Adrenal gland (tissue), 5 donors: ENCODE data around the gene ZDHHC7.

Source experiments
- POLR2A ChIP-seq, 2 donors: fragments of 450-650 bp; IDR thresholded peaks; one replicate each; pipeline ENCODE4 v1.6.1; 2017; ENCODE audit warnings: antibody characterized with exemption in 2 of 2, mild to moderate bottlenecking in 2 of 2, moderate library complexity in 1 of 2
- TF ChIP-seq, protein P1 (sequence below), 6 experiments: fragments of 450-650 bp in 4 of 6; fragments of 200-600 bp in 2 of 6; sonication (generic) in 1 of 6; IDR thresholded peaks; 1 replicate in 5 of 6; 2 replicates in 1 of 6; pipeline versions ENCODE4 v1.5.1 to v1.8.0; 2016 to 2021; ENCODE audit warnings: antibody characterized with exemption in 6 of 6, mild to moderate bottlenecking in 2 of 6, moderate library complexity in 1 of 6
- donor health status: DM: no; HTN: no; CAD: no.

DNA sequence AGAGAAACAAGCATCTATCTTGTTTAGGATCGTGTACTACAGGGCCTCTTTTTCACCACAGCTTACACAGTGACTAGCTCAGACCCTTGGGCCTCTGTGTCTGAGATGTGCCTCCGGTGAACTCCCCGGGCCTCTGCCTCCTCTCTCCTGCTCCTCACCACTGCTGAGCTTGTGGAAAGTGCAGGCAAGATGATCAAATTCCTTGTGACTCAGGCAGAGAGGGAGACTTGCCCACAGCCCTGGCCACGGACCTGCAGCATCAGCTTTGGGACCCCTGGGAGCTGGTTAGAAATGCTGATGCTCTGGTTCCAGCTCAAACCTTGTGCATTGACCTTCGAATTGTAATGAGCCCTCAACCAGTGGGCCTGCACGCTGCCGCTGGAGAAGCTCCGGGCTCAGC, 79.8 kb downstream of the ZDHHC7 start:
- TF ChIP-seq POLR2A (IDR thresholded peaks at IDR 0.05): no peak
- TF ChIP-seq, protein P1, sequence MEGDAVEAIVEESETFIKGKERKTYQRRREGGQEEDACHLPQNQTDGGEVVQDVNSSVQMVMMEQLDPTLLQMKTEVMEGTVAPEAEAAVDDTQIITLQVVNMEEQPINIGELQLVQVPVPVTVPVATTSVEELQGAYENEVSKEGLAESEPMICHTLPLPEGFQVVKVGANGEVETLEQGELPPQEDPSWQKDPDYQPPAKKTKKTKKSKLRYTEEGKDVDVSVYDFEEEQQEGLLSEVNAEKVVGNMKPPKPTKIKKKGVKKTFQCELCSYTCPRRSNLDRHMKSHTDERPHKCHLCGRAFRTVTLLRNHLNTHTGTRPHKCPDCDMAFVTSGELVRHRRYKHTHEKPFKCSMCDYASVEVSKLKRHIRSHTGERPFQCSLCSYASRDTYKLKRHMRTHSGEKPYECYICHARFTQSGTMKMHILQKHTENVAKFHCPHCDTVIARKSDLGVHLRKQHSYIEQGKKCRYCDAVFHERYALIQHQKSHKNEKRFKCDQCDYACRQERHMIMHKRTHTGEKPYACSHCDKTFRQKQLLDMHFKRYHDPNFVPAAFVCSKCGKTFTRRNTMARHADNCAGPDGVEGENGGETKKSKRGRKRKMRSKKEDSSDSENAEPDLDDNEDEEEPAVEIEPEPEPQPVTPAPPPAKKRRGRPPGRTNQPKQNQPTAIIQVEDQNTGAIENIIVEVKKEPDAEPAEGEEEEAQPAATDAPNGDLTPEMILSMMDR (IDR thresholded peaks at IDR 0.05): no peak
